Parathyroid adenoma (tissue), 2 donors: ENCODE results near the gene GIGYF2.

Source experiments
- H2AFZ ChIP-seq: fragments of 300-600 bp; sonication (generic); one replicate; pipeline ENCODE4 v1.7.0; 2017; ENCODE audit warnings: antibody characterized with exemption, mild to moderate bottlenecking
- H3K27ac ChIP-seq: fragments of 300-600 bp; sonication (generic); one replicate; pipeline ENCODE4 v1.7.0; 2017
- H3K27me3 ChIP-seq: fragments of 300-600 bp; sonication (generic); one replicate; pipeline ENCODE4 v1.7.0; 2017; ENCODE audit warnings: low read length; ENCODE audit not compliant: control insufficient read depth, insufficient read depth
- H3K36me3 ChIP-seq: fragments of 300-600 bp; sonication (generic); one replicate; pipeline ENCODE4 v1.7.0; 2017; ENCODE audit warnings: low read length; ENCODE audit not compliant: control insufficient read depth, insufficient read depth
- H3K4me1 ChIP-seq: fragments of 300-600 bp; sonication (generic); one replicate; pipeline ENCODE4 v1.7.0; 2017; ENCODE audit warnings: control low read depth
- H3K4me2 ChIP-seq: fragments of 300-600 bp; sonication (generic); one replicate; pipeline ENCODE4 v1.7.0; 2017; ENCODE audit warnings: low read length
- H3K4me3 ChIP-seq: fragments of 300-600 bp; sonication (generic); one replicate; pipeline ENCODE4 v1.7.0; 2017; ENCODE audit warnings: low read depth, low read length
- H3K79me2 ChIP-seq: fragments of 300-600 bp; sonication (generic); one replicate; pipeline ENCODE4 v1.7.0; 2017; ENCODE audit warnings: control low read depth
- H3K9ac ChIP-seq: fragments of 300-600 bp; sonication (generic); one replicate; pipeline ENCODE4 v1.7.0; 2017; ENCODE audit warnings: mild to moderate bottlenecking
- H3K9me3 ChIP-seq: fragments of 300-600 bp; sonication (generic); one replicate; pipeline ENCODE4 v1.7.0; 2017; ENCODE audit warnings: low read length; ENCODE audit not compliant: control insufficient read depth
- TF ChIP-seq, protein P1 (sequence below): fragments of 300-600 bp; sonication (generic); IDR thresholded peaks from one replicate; pipeline ENCODE4 v1.7.0; 2017; ENCODE audit warnings: antibody characterized with exemption, mild to moderate bottlenecking
- donor health status: primary hyperparathyroidism.

GIGYF2 gene

GRCh38 chr2:232883116-232883721 is 186.1 kb downstream of the GIGYF2 start:
- no peak overlapping the region for H3K9ac ChIP-seq
- TF ChIP-seq, protein P1, sequence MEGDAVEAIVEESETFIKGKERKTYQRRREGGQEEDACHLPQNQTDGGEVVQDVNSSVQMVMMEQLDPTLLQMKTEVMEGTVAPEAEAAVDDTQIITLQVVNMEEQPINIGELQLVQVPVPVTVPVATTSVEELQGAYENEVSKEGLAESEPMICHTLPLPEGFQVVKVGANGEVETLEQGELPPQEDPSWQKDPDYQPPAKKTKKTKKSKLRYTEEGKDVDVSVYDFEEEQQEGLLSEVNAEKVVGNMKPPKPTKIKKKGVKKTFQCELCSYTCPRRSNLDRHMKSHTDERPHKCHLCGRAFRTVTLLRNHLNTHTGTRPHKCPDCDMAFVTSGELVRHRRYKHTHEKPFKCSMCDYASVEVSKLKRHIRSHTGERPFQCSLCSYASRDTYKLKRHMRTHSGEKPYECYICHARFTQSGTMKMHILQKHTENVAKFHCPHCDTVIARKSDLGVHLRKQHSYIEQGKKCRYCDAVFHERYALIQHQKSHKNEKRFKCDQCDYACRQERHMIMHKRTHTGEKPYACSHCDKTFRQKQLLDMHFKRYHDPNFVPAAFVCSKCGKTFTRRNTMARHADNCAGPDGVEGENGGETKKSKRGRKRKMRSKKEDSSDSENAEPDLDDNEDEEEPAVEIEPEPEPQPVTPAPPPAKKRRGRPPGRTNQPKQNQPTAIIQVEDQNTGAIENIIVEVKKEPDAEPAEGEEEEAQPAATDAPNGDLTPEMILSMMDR, result no peak
- H3K4me3 ChIP-seq, result no peak overlapping the region
- no peaks in the 10 kb centered on the region for H3K36me3 ChIP-seq
- H2AFZ ChIP-seq, result no peak overlapping the region
- no peak overlapping the region for H3K4me2 ChIP-seq
- no peaks in the 10 kb centered on the region for H3K27me3 ChIP-seq
- no peaks in the 10 kb centered on the region for H3K9me3 ChIP-seq
- no peak overlapping the region for H3K27ac ChIP-seq
- no peaks in the 10 kb centered on the region for H3K4me1 ChIP-seq
- H3K79me2 ChIP-seq, result no peaks in the 10 kb centered on the region

GRCh38 chr2:232884001-232884421 is 186.9 kb downstream of the GIGYF2 start:
- TF ChIP-seq, protein P1, result no peak
- no peak overlapping the region for H3K9ac ChIP-seq
- H3K9me3 ChIP-seq, result no peaks in the 10 kb centered on the region
- no peaks in the 10 kb centered on the region for H3K36me3 ChIP-seq
- no peaks in the 10 kb centered on the region for H3K79me2 ChIP-seq
- no peak overlapping the region for H3K4me3 ChIP-seq
- H2AFZ ChIP-seq, result no peak overlapping the region
- no peaks in the 10 kb centered on the region for H3K27me3 ChIP-seq
- no peak overlapping the region for H3K27ac ChIP-seq
- no peak overlapping the region for H3K4me2 ChIP-seq
- H3K4me1 ChIP-seq, result no peaks in the 10 kb centered on the region

GRCh38 chr2:232884549-232885263 is 187.6 kb downstream of the GIGYF2 start:
- Histone ChIP-seq H3K4me2 (no peak overlapping the region), H2AFZ (no peak overlapping the region), H3K27ac (no peak overlapping the region), H3K9me3 (no peaks in the 10 kb centered on the region), H3K27me3 (no peaks in the 10 kb centered on the region), H3K4me1 (no peaks in the 10 kb centered on the region), H3K79me2 (no peaks in the 10 kb centered on the region), H3K36me3 (no peaks in the 10 kb centered on the region), H3K9ac (no peak overlapping the region), H3K4me3 (no peak overlapping the region)
- TF ChIP-seq, protein P1, result no peak

GRCh38 chr2:232885264-232885961 is 188.3 kb downstream of the GIGYF2 start:
- Histone ChIP-seq H3K4me2 (no peak overlapping the region), H3K79me2 (no peaks in the 10 kb centered on the region), H3K27ac (no peak overlapping the region), H2AFZ (no peak overlapping the region), H3K36me3 (no peaks in the 10 kb centered on the region), H3K9me3 (no peaks in the 10 kb centered on the region), H3K4me3 (no peak overlapping the region), H3K9ac (no peak overlapping the region), H3K4me1 (no peaks in the 10 kb centered on the region), H3K27me3 (no peaks in the 10 kb centered on the region)
- TF ChIP-seq, protein P1, result no peak
